NOMO-1 (cell line): ENCODE measurements around the gene ZCCHC24.

Source experiments
- DNase-seq, 2 experiments: peaks; one replicate each; lab custom pipeline; 2025; ENCODE audit not compliant: unreplicated experiment in 2 of 2; lab: John Stamatoyannopoulos, UW

The ZCCHC24 gene

DNA sequence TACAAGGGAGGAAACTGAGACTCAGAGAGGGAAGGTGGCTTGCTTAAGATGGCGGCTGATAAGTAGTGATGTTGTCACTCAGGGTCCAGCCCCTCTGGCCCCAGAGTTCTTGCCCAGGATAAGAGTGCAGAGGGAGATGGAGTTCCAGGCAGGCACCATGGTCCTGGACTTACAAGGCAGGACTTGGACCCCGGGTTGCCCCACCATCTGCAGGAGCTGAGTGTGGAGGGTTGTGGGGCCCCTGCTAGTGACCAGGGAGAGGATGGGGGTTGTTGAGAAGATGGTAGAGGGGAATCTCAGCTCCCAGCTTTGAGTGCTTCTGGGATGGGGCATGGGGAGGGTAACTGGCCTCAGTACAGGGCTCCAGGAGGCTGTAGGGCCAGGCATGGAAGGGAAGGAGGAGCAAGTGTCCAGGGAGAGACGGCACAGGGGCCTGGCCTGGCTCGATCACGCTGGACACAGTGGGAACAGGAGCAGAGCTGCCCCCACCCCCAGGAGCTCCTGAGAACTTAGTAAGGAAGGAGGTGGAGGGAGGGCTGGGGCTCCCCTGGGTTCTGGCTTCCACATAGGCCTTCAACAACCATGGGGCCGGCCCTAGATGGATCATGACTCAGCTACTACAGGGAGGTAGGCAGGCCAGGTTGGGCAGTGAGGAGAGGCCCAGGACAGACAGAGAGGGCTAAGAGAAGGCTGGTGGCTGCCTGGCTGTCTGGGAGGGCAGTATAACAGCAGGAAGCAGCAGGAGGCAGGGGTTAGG is 69.9 kb downstream of the ZCCHC24 start:
- DNase-seq: no peak

DNA sequence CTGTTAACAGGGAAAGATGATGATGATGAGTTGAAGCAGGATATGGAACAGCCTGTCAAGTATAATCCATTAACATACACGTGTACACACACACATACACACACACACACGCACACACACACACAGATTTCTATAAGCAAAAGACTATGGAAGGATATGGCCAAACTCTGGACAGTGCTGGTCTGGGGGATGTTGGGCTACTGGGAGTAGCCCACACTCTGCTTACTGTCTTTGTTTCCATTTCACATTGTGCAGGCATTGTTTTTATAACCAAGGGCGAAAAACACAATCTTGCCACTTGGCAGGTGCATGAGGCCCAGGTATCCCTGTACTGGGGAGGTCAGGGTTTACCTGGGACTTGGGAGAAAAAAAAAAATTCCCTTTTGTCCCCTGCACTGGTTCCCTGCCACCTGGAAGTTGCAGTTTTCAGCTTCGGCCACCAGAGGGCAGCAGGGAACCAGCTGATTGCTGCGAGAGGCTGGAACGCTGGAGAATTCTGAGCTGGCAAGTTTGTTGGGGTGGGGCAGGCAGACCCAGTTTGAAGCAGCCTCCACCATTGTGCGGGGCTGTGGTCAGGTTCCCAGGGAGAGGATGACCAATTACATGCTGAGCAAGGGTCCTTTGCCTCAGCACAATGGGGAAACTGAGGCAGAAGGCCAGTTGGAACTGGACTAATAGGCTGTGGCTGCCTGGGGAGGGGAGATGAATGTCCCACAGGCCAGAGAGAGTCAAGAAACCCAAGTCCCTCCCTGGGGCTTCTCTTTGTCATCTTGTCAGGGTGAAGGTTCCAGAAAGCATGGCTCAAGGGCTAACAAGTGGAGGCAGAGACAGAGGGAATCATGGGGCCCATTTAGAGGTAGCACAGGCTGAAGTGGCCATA is 70.9 kb downstream of the ZCCHC24 start:
- peak; percentile 25 to 48 for DNase-seq

GRCh38 chr10:79372871-79373270 is 72.6 kb downstream of the ZCCHC24 start:
- DNase-seq: no peak

DNA sequence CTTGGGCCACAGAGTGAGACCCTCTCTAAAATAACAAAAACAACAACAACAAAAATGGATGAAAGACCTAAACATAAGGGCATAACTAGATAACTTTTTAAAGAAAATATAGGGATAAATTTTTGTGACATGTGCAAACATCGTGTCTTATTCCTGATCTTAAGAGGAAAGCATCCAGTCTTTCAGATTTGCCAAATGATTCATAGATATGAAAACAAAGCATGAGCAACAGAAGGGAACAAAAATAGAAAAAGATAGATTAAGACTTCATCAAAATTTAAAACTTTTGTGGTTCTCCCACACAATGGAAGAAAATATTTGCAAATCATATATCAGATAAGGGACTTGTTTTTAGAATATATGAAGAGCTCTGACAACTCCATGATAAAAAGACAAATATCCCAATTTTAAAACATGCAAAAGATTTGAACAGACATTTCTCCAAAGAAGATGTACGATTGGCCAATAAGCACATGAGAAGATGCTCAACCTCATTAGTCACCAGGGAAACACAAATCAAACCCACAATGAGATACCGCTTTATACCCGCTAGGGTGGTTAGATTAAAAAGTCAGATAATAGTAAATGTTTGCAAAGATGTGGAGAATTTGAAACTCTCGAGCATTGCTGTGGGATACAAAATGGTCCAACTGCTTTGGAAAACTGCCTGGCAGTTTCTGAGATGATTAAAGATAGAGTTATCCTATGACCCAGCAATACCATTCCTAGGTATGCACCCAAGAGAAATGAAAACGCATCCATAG is 77.8 kb downstream of the ZCCHC24 start:
- DNase-seq: no peak

DNA sequence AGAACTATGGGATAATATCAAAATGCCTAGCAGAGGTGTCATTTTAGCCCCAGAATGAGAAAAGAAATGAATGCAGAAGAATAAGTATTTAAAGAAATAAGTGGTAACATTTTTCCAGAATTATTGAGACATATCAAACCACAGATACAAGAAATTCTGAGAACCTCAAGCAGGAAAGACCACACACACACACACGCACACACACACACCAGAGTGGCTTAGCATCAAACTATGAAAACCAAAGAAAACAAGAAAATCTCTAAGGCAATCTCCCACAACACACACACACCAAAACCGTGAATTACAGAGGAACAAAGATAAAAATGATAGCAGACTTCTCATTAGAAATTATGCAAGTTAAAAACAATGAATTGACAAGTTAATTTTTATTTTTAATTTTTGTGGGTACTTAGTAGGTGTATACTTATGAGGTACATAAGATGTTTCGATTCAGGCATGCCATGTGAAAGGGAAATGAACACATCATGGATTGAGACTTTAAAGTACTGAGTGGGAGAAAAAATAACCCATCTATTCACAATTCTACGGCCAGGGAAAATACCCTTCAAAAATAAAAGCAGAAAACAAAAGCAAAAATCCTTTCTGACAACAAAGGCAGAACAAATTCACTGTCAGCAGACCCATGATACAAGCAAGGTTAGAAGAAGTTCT is 83.6 kb downstream of the ZCCHC24 start:
- no peak for DNase-seq

DNA sequence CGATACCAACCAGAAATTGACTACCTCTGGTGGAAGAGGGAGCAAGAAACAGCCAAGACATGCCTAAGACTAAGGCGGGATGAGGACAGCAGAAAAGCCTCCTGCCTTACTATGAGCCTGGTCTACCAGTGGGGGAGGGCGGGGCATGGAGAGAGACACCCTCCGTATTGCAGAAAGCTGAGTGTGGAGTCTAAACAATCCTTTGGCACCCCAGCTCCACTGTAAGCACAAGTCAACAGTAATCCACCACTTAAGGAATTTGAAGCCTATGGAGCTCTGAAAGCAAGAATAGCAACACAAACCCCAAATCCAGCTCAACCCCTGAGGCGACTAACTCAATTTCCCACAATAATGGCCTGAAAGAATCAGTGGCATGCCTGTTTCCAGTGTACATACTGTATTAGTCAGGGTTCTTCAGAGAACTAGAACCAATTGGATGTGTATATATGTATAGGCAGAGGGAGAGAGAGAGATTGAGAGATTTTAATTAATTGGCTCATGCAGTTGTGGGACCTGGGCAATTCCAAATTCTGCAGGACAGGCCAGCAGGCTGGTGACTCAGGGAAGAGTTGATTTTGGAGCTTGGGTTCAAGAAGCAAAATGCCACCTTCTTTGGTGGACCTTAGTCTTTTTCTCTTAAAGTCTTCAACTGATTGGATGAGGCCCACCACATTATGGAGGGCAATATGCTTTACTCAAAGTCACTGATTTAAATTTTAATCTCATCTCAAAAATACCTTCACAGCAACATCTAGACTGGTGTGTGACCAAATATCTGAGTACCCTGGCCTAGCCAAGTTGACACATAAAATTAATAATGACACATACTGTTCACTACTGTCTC is 84.7 kb downstream of the ZCCHC24 start:
- no peak for DNase-seq

GRCh38 chr10:79359816-79360498 is 85.5 kb downstream of the ZCCHC24 start:
- no peak for DNase-seq

GRCh38 chr10:79358811-79359210 is 86.6 kb downstream of the ZCCHC24 start:
- DNase-seq: no peak

DNA sequence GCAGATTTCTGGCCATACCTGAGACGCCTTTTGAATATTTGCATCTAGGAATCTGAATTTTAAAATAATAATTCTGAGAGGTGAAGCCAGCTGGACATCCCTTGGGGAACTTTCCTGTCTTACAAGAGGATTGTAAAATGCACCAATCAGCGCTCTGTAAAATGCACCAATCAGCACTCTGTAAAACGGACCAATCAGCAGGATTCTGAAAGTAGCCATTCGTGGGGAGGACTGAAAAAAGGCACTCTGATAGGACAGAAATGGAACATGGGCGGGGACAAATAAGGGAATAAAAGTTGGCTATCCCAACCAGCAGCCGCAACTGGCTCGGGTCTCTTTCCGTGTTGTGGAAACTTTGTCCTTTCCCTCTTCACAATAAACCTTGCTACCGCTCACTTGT is 88.2 kb downstream of the ZCCHC24 start:
- no peak for DNase-seq

GRCh38 chr10:79356104-79356503 is 89.3 kb downstream of the ZCCHC24 start:
- DNase-seq: peak; percentile 57 to 60

DNA sequence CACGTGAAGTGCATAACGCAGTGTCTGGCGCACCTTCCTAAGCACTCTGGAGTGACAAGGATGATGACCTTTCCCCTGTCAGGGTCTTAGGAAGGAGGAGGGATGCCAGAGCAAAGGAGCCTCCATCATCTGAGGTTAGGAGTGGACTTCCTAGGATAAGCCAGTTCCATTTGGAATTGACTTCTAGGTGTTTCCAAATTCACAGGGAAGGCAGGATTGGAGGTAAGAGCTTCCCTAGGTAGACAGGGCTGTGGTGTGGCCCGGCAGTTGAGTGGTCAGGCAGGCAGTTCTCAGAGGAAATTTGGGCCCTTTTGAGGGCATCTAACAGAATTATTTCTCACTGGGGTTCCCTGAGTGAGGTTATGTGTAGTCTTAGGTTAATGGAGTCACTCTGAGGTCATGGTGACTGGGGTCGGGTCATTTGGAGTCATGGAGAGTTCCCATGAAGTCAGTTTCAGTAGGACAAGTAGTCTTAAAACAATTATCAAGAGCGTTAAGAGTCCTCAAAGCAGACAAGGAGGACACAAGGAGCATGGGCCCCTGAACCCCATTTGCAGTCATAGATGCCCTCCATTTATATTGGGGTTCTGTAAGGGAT is 89.9 kb downstream of the ZCCHC24 start:
- no peak for DNase-seq

DNA sequence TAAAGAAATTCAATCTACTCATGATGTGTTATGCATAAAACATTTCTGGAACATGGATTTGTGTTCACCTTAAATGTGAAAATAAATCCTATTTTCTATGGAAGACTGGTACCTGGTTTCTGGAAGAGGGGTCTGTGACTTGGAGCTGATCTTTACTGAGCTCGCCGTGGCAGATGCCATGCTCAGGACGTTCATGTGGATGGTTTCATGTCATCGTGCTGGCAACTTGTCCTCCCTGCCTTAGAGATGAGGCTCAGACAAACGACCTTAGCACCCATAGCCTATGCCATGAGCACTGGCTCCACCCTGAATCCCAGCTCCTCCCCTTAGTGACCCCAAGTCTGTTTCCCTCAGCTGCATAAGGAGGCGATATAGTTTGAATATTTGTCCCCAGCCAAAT is 90.8 kb downstream of the ZCCHC24 start:
- no peak for DNase-seq

DNA sequence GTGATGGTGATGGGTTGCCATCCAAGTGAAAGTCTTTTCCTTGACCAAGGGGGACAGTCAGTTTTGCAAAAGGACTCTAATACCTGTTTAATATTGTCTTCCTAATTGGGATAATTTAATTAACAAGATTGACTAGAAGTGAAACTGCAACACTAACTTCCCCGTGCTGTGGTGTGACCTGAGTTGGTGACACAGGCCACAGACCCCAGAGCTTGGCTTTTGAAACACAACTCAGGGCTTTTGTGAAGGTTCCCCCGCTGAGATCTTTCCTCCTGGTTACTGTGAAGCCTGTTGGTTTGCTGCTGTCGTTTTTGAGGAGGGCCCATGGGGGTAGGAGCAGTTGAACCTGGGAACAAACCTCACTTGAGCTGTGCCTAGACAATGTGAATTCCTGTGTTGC is 91.3 kb downstream of the ZCCHC24 start:
- DNase-seq: peak in 1 of 2 experiments; percentile 27

DNA sequence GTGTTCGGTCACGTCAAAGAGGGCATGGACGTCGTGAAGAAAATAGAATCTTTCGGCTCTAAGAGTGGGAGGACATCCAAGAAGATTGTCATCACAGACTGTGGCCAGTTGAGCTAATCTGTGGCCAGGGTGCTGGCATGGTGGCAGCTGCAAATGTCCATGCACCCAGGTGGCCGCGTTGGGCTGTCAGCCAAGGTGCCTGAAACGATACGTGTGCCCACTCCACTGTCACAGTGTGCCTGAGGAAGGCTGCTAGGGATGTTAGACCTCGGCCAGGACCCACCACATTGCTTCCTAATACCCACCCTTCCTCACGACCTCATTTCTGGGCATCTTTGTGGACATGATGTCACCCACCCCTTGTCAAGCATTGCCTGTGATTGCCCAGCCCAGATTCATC is 91.7 kb downstream of the ZCCHC24 start:
- DNase-seq: no peak

GRCh38 chr10:79353000-79353406 is 92.4 kb downstream of the ZCCHC24 start:
- DNase-seq: peak; percentile 6 to 60

GRCh38 chr10:79352035-79352877 is 93.2 kb downstream of the ZCCHC24 start:
- DNase-seq: no peak

DNA sequence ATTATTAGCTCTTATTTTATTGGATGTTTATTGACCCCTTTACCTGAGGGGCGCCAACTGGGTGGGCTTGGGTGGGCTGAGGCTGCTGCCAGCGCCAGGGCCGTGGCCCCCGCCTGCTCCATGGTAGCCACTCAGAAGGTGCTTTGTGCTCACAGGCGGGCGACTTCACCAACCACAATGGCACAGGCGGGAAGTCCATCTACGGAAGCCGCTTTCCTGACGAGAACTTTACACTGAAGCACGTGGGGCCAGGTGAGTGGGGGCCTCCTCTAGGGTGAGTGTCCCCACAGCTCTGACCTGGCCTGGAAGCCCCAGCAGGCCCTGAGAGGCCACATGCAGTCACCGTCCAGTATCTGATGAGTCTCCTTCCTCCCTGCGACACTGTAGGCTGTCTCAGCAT is 94.1 kb downstream of the ZCCHC24 start:
- DNase-seq: no peak
